ENCODE results near the gene CLMP. TPM values are rescaled to one million over a fixed set of nuclear protein-coding genes. Genes with fewer than 3 reads are reported as not detected.

Gene CLMP
- total and polyA plus RNA-seq, 3 donors from 2014 or later = 6.0 to 6.5 (median 6.3) TPM

DNA sequence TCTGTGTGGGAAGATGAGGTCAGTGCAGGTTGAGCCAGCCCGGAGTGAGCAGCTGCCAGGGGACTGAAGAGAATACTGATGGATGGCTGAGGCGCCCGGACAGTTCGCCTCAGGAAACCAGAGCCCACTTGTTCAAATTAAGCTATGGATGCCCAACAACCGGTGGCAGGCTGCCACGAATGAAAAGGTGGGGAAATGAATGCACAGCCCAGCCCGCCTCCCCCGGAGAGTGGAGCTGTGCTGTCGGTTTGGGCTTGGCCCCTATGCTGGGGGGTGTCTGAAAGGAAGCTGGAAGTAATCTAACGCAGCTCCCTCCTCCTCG is 155.0 kb downstream of the CLMP start:
- H3K27ac ChIP-seq = no peak overlapping the region
- H3K4me1 ChIP-seq = no peaks in the 10 kb centered on the region
- WGBS, 2 donors = 45 to 55% methylated on average over 6 to 11 of the region's 11 CpGs
- TF ChIP-seq, protein P1, sequence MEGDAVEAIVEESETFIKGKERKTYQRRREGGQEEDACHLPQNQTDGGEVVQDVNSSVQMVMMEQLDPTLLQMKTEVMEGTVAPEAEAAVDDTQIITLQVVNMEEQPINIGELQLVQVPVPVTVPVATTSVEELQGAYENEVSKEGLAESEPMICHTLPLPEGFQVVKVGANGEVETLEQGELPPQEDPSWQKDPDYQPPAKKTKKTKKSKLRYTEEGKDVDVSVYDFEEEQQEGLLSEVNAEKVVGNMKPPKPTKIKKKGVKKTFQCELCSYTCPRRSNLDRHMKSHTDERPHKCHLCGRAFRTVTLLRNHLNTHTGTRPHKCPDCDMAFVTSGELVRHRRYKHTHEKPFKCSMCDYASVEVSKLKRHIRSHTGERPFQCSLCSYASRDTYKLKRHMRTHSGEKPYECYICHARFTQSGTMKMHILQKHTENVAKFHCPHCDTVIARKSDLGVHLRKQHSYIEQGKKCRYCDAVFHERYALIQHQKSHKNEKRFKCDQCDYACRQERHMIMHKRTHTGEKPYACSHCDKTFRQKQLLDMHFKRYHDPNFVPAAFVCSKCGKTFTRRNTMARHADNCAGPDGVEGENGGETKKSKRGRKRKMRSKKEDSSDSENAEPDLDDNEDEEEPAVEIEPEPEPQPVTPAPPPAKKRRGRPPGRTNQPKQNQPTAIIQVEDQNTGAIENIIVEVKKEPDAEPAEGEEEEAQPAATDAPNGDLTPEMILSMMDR (IDR thresholded peaks at IDR 0.05) = no peak
- no peak for TF ChIP-seq POLR2A (IDR thresholded peaks at IDR 0.05)
- no peaks in the 10 kb centered on the region for H3K9me3 ChIP-seq
- H3K4me3 ChIP-seq = no peak overlapping the region
- H3K36me3 ChIP-seq (ENCODE audit: low read depth, missing control alignments) = no peaks in the 10 kb centered on the region
- no peaks in the 10 kb centered on the region for H3K27me3 ChIP-seq
- intact Hi-C loops (cut with DNase I; ENCODE audit: low total_unique reads) = no loop called here
- no peak for DNase-seq

DNA sequence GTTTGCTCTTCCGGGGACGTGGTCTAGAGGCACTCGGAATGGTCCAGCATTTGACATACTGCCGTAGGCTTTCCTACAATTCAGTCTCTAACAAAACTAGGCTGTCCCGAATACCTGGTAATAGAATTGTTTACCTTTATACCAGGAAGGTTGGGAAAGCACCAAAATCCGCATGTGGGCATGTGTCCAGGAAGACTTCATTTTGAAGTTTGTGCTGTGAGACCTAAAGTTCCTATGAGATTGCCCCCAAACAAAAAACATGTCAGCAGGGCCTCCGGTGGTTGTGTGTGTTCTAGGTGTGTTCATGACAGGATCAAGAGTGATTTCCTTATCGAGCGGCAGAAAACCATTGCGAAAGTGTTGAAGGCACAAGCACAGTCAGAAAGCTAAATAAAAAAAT is 159.2 kb downstream of the CLMP start:
- intact Hi-C loops (cut with DNase I; ENCODE audit: low total_unique reads) = no loop called here
- Histone ChIP-seq H3K27ac (no peak overlapping the region), H3K36me3 (ENCODE audit: low read depth, missing control alignments) (no peaks in the 10 kb centered on the region), H3K4me3 (no peak overlapping the region), H3K4me1 (no peaks in the 10 kb centered on the region), H3K27me3 (no peaks in the 10 kb centered on the region), H3K9me3 (no peaks in the 10 kb centered on the region)
- no peak for DNase-seq
- WGBS, 2 donors = 93 to 95% methylated on average over 10 of the region's 10 CpGs
- no peak for TF ChIP-seq POLR2A (IDR thresholded peaks at IDR 0.05)
- TF ChIP-seq, protein P1 (IDR thresholded peaks at IDR 0.05) = no peak

DNA sequence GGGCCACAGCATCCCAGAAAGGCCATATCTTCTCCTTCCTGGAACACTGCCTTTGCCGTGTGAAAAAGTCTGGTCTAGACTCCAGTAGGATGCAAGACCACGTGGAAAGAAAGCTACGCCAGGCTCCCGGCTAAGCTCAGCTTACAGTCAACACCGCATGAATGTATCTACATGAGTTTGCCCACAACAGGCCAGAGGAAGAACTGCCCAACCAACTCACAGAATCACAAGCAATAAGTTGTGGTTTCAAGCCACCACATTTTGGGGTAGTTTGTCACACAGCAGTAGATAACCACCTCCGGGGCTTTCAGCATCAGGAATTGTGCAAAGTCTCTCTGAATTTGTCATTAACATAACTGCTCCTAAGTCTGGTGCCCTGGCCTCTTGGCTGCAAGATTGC is 160.5 kb downstream of the CLMP start:
- no peaks in the 10 kb centered on the region for H3K4me1 ChIP-seq
- DNase-seq = no peak
- intact Hi-C loops (cut with DNase I; ENCODE audit: low total_unique reads) = no loop called here
- no peak overlapping the region for H3K4me3 ChIP-seq
- no peaks in the 10 kb centered on the region for H3K36me3 ChIP-seq (ENCODE audit: low read depth, missing control alignments)
- no peaks in the 10 kb centered on the region for H3K27me3 ChIP-seq
- 87 to 88% methylated on average over 6 of the region's 6 CpGs for WGBS, 2 donors
- H3K27ac ChIP-seq = no peak overlapping the region
- H3K9me3 ChIP-seq = no peaks in the 10 kb centered on the region
- no peak for TF ChIP-seq POLR2A (IDR thresholded peaks at IDR 0.05)
- TF ChIP-seq, protein P1 (IDR thresholded peaks at IDR 0.05) = no peak

DNA sequence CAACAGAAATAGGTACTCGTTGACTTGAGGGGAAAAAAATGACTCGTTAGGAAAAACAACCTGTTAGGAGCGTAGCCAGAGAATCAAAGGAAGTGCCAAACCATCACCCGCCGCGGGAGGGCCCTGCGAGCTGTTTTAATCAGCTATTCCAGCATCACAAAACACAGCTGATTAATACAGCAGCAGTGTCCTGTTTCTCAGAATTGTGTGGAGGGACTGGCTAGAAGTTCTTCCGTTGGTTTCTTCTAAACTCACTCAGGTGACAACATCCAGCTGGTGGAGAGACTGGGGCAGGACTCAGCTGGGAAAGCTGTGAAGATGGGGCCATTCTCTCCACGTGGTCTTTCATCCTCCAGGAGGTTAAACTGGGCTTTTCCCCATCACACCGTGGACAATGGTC is 161.2 kb downstream of the CLMP start:
- H3K36me3 ChIP-seq (ENCODE audit: low read depth, missing control alignments) = no peaks in the 10 kb centered on the region
- no peaks in the 10 kb centered on the region for H3K9me3 ChIP-seq
- no peaks in the 10 kb centered on the region for H3K27me3 ChIP-seq
- WGBS, 2 donors = 55 to 64% methylated on average over 10 of the region's 10 CpGs
- intact Hi-C loops (cut with DNase I; ENCODE audit: low total_unique reads) = no loop called here
- H3K4me3 ChIP-seq = no peak overlapping the region
- DNase-seq = no peak
- TF ChIP-seq POLR2A (IDR thresholded peaks at IDR 0.05) = no peak
- TF ChIP-seq, protein P1 (IDR thresholded peaks at IDR 0.05) = peak in 1 of 3 experiments; percentile 9
- no peaks in the 10 kb centered on the region for H3K4me1 ChIP-seq
- H3K27ac ChIP-seq = no peak overlapping the region

DNA sequence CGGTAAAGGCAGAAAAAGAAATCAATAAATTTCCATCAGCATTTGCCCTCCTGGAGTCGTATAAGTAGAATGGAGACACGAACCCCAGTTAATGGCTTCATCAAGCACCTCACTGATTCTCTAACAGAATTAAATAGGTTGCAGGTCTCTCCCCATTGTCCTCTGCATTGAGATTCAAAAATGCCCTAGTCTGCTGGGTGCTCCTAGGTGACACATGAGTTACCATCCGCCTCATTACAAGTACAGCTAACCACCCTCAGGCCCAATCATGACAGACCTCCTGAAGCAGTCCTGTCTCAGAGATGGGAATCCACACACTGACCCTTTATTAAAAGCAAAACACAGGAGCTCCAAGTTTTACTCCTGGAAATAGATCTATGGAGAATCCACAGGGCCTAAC is 164.5 kb downstream of the CLMP start:
- Histone ChIP-seq H3K36me3 (ENCODE audit: low read depth, missing control alignments) (no peaks in the 10 kb centered on the region), H3K9me3 (no peaks in the 10 kb centered on the region), H3K27me3 (no peaks in the 10 kb centered on the region), H3K27ac (no peak overlapping the region), H3K4me3 (no peak overlapping the region), H3K4me1 (no peaks in the 10 kb centered on the region)
- intact Hi-C loops (cut with DNase I; ENCODE audit: low total_unique reads) = no loop called here
- DNase-seq = no peak
- WGBS, 2 donors = 84 to 86% methylated on average over 4 of the region's 4 CpGs
- TF ChIP-seq, protein P1 (IDR thresholded peaks at IDR 0.05) = no peak
- TF ChIP-seq POLR2A (IDR thresholded peaks at IDR 0.05) = no peak

Measured in testis (tissue), 3 donors.